H1 (cell line): Measurements from ENCODE around the gene TTC33. TPM values are rescaled to one million over a fixed set of nuclear protein-coding genes. Genes with fewer than 3 reads are reported as not detected.

Experiments used
- CTCF ChIA-PET: fragments of 300-600 bp; sonication (Branson Sonifier 250); formaldehyde crosslinking; loops from one replicate; lab custom pipeline; 2021; ENCODE audit not compliant: partially characterized antibody; lab: Charles Lee
- POLR2A ChIA-PET: fragments of 300-600 bp; sonication (Branson Sonifier 250); formaldehyde crosslinking; loops from one replicate; lab custom pipeline; 2021; ENCODE audit warnings: inconsistent platforms; ENCODE audit not compliant: partially characterized antibody; lab: Charles Lee
- DNase-seq, 2 experiments: peaks; one replicate each; pipeline versions ENCODE4 v3.0.0 to v3.0.0-alpha.2; 2010 to 2022; ENCODE audit warnings: low spot score in 2 of 2, low read depth in 1 of 2, mixed read lengths in 1 of 2
- FAIRE-seq: peaks from 2 replicates; lab custom pipeline; 2011; peaks lifted over from hg19 to GRCh38; lab: Jason Lieb, UNC
- H2AFZ ChIP-seq: 2 replicates; pipeline ENCODE4 v1.8.1; 2012; ENCODE audit warnings: low read length, inconsistent platforms
- H2AK5ac ChIP-seq: 2 replicates; pipeline ENCODE4 v1.6.1; 2013; ENCODE audit warnings: low read depth, low read length
- H2BK120ac ChIP-seq: replicated peaks from 2 replicates; pipeline ENCODE3; 2013; ENCODE audit warnings: low read depth, low read length, inconsistent platforms
- H2BK12ac ChIP-seq: 2 replicates; pipeline ENCODE4 v1.6.1; 2013; ENCODE audit warnings: low read depth, low read length
- H2BK15ac ChIP-seq: 2 replicates; pipeline ENCODE4 v1.6.1; 2013; ENCODE audit warnings: low read length
- H2BK20ac ChIP-seq: 2 replicates; pipeline ENCODE4 v1.6.1; 2013; ENCODE audit warnings: low read length
- H2BK5ac ChIP-seq: 2 replicates; pipeline ENCODE4 v1.6.1; 2013; ENCODE audit warnings: low read depth, low read length
- H3K14ac ChIP-seq: 2 replicates; pipeline ENCODE4 v1.6.1; 2013; ENCODE audit warnings: inconsistent platforms; ENCODE audit not compliant: insufficient read length
- H3K18ac ChIP-seq: 2 replicates; pipeline ENCODE4 v1.6.1; 2013; ENCODE audit warnings: low read length; ENCODE audit errors: extremely low read depth
- H3K23ac ChIP-seq: 2 replicates; pipeline ENCODE4 v1.6.1; 2013; ENCODE audit warnings: inconsistent platforms; ENCODE audit not compliant: insufficient read length
- H3K23me2 ChIP-seq: 2 replicates; pipeline ENCODE4 v1.6.1; 2013; ENCODE audit warnings: low read depth, low read length
- H3K27ac ChIP-seq: 2 replicates; pipeline ENCODE4 v1.6.1; 2011; ENCODE audit warnings: low read depth, low read length, inconsistent platforms
- H3K27me3 ChIP-seq, 4 experiments: replicated peaks in 1 of 4; 1 replicate in 1 of 4; 2 replicates in 3 of 4; pipeline versions ENCODE4 v1.6.1 to v1.8.1; 2011 to 2013; ENCODE audit warnings: low read length in 3 of 4, mild to moderate bottlenecking in 3 of 4, inconsistent platforms in 2 of 4, mixed read lengths in 2 of 4, moderate library complexity in 1 of 4; ENCODE audit not compliant: control insufficient read depth in 3 of 4, insufficient read depth in 3 of 4; ENCODE audit errors: extremely low read depth in 1 of 4
- H3K36me3 ChIP-seq, 4 experiments: 2 replicates each; pipeline versions ENCODE4 v1.6.1 to v1.8.1; 2011 to 2013; ENCODE audit warnings: mild to moderate bottlenecking in 4 of 4, low read length in 3 of 4, moderate library complexity in 2 of 4, control low read depth in 1 of 4, inconsistent platforms in 1 of 4; ENCODE audit not compliant: insufficient read depth in 4 of 4, control insufficient read depth in 2 of 4
- H3K4ac ChIP-seq: replicated peaks from 2 replicates; pipeline ENCODE3; 2013; ENCODE audit warnings: low read length, low read depth, mixed read lengths, inconsistent platforms; ENCODE audit not compliant: insufficient read length
- H3K4me1 ChIP-seq, 4 experiments: replicated peaks in 1 of 4; 1 replicate in 1 of 4; 2 replicates in 3 of 4; pipeline versions ENCODE4 v1.6.1 to v1.8.1; 2011 to 2013; ENCODE audit warnings: low read length in 3 of 4, inconsistent platforms in 2 of 4, mixed read lengths in 1 of 4; ENCODE audit not compliant: insufficient read depth in 4 of 4, control insufficient read depth in 3 of 4
- H3K4me2 ChIP-seq, 2 experiments: 2 replicates each; pipeline versions ENCODE4 v1.6.1 to v1.8.1; 2011 to 2013; ENCODE audit warnings: low read depth in 2 of 2, low read length in 2 of 2, control low read depth in 1 of 2, inconsistent platforms in 1 of 2, mild to moderate bottlenecking in 1 of 2; ENCODE audit not compliant: insufficient read depth in 1 of 2
- H3K4me3 ChIP-seq, 4 experiments: fragments of 200-600, 300-600 bp in 1 of 4; sonication (generic), shearing (Covaris generic), sonication (Bioruptor Twin) in 1 of 4; 2 replicates each; pipeline versions ENCODE4 v1.5.1 to v1.8.1; 2011 to 2016; ENCODE audit warnings: low read length in 4 of 4, low read depth in 3 of 4, control low read depth in 2 of 4, inconsistent platforms in 2 of 4, mild to moderate bottlenecking in 2 of 4, mixed read lengths in 1 of 4, moderate library complexity in 1 of 4; ENCODE audit not compliant: insufficient read depth in 2 of 4; ENCODE audit errors: extremely low read depth in 1 of 4
- H3K56ac ChIP-seq: replicated peaks from 2 replicates; pipeline ENCODE3; 2013; ENCODE audit warnings: low read depth, mild to moderate bottlenecking, mixed read lengths, low read length, inconsistent platforms; ENCODE audit not compliant: insufficient read length
- H3K79me1 ChIP-seq: 2 replicates; pipeline ENCODE4 v1.6.1; 2013; ENCODE audit warnings: low read depth, low read length, control low read depth
- H3K79me2 ChIP-seq, 2 experiments: 2 replicates each; pipeline versions ENCODE4 v1.6.1 to v1.8.1; 2012 to 2013; ENCODE audit warnings: low read length in 2 of 2, mild to moderate bottlenecking in 2 of 2, inconsistent platforms in 1 of 2; ENCODE audit not compliant: insufficient read depth in 2 of 2, control insufficient read depth in 1 of 2
- H3K9ac ChIP-seq, 4 experiments: replicated peaks in 1 of 4; 1 replicate in 1 of 4; 2 replicates in 3 of 4; pipeline versions ENCODE4 v1.6.1 to v1.8.1; 2011 to 2013; ENCODE audit warnings: low read depth in 3 of 4, low read length in 3 of 4, control low read depth in 2 of 4, mild to moderate bottlenecking in 2 of 4, moderate library complexity in 2 of 4, inconsistent platforms in 1 of 4; ENCODE audit errors: extremely low read depth in 1 of 4
- H3K9me3 ChIP-seq, 2 experiments: 2 replicates each; pipeline versions ENCODE4 v1.6.1 to v1.8.1; 2012 to 2013; ENCODE audit warnings: mild to moderate bottlenecking in 2 of 2, moderate library complexity in 2 of 2, control low read depth in 1 of 2, inconsistent platforms in 1 of 2, low read depth in 1 of 2, low read length in 1 of 2, mixed read lengths in 1 of 2; ENCODE audit not compliant: insufficient read depth in 2 of 2
- H4K20me1 ChIP-seq, 2 experiments: replicated peaks in 1 of 2; 2 replicates each; pipeline versions ENCODE3 to v1.8.1; 2011 to 2013; ENCODE audit warnings: inconsistent platforms in 2 of 2, low read length in 2 of 2, mild to moderate bottlenecking in 1 of 2; ENCODE audit not compliant: insufficient read depth in 2 of 2, control insufficient read depth in 1 of 2
- H4K5ac ChIP-seq: 2 replicates; pipeline ENCODE4 v1.6.1; 2013; ENCODE audit warnings: low read length, low read depth, mixed read lengths, inconsistent platforms; ENCODE audit not compliant: insufficient read length
- H4K8ac ChIP-seq: 2 replicates; pipeline ENCODE4 v1.8.0; 2013; ENCODE audit warnings: mild to moderate bottlenecking, moderate library complexity, low read length, inconsistent platforms; ENCODE audit not compliant: insufficient read depth; ENCODE audit errors: extremely low read depth
- H4K91ac ChIP-seq: replicated peaks from 2 replicates; pipeline ENCODE3; 2013; ENCODE audit warnings: low read length, mixed read lengths, inconsistent platforms; ENCODE audit not compliant: insufficient read length
- CREB1 ChIP-seq: IDR thresholded peaks from 2 replicates; pipeline ENCODE4 v1.6.1; 2012; ENCODE audit warnings: inconsistent platforms
- CTBP2 ChIP-seq: IDR thresholded peaks from 2 replicates; pipeline ENCODE4 v1.7.0; 2011; ENCODE audit warnings: borderline replicate concordance, mild to moderate bottlenecking, moderate library complexity, mixed read lengths, low read length; ENCODE audit not compliant: insufficient read depth, insufficient read length
- RXRA ChIP-seq: IDR thresholded peaks from 2 replicates; pipeline ENCODE4 v1.6.1; 2011; ENCODE audit warnings: low read depth, mild to moderate bottlenecking, low read length, moderate library complexity; ENCODE audit not compliant: insufficient read depth
- TAF1 ChIP-seq: IDR thresholded peaks from 2 replicates; pipeline ENCODE4 v1.6.1; 2011; ENCODE audit warnings: mild to moderate bottlenecking, low read depth, low read length
- TAF7 ChIP-seq: optimal IDR thresholded peaks from 2 replicates; pipeline ENCODE3; 2011; ENCODE audit warnings: low read depth, mild to moderate bottlenecking, inconsistent platforms, low read length, moderate library complexity, borderline replicate concordance
- YY1 ChIP-seq: IDR thresholded peaks from 2 replicates; pipeline ENCODE4 v1.6.1; 2011; ENCODE audit warnings: low read depth, mild to moderate bottlenecking, low read length
- WGBS, 2 experiments: shearing (Covaris generic) in 1 of 2; methylation state at CpG; one replicate each; pipeline versions ENCODE4 v1.1.6 to v1.1.7; 2013 to 2015; ENCODE audit warnings: low lambda C conversion rate in 2 of 2, mixed read lengths in 2 of 2, inconsistent platforms in 1 of 2, low coverage in 1 of 2, missing lambda C conversion rate in 1 of 2; ENCODE audit not compliant: insufficient replicate concordance in 2 of 2, insufficient coverage in 1 of 2, insufficient read length in 1 of 2; ENCODE audit errors: extremely low coverage in 1 of 2, missing lambda C conversion rate in 1 of 2; 5-methylcytosine and 5-hydroxymethylcytosine counted together
- polyA plus RNA-seq, 7 experiments: library from polyadenylated mRNA; depleted of rRNA in 3 of 7; stranded (reverse) in 5 of 7; unstranded in 2 of 7; fragments of >200 nt in 5 of 7; fragments of 200-250 nt in 2 of 7; gene quantifications; 1 replicate in 5 of 7; 2 replicates in 1 of 7; 4 replicates in 1 of 7; pipeline versions ENCODE4 v1.2.1 to v1.2.3, GENCODE V29; 2011 to 2013; ENCODE audit warnings: missing spikeins in 2 of 7, mixed read lengths in 2 of 7
- total RNA-seq: library from RNA; stranded (reverse); fragmentation: NEBNext Ultra II Directional; extraction: Animal tissue kit (Norgen Biotek cat#: 25700); gene quantifications from 2 replicates; pipeline ENCODE4 v1.2.1, GENCODE V29; 2021
- TF ChIP-seq, protein P1 (sequence below): IDR thresholded peaks from 2 replicates; pipeline ENCODE4 v1.6.1; 2012; ENCODE audit warnings: inconsistent platforms

The TTC33 gene
- total and polyA plus RNA-seq, 2 of the 8 experiments (the other 6 are each of a cell fraction or from before 2014, with no cell fraction given): 1.2 to 12.6 TPM

DNA sequence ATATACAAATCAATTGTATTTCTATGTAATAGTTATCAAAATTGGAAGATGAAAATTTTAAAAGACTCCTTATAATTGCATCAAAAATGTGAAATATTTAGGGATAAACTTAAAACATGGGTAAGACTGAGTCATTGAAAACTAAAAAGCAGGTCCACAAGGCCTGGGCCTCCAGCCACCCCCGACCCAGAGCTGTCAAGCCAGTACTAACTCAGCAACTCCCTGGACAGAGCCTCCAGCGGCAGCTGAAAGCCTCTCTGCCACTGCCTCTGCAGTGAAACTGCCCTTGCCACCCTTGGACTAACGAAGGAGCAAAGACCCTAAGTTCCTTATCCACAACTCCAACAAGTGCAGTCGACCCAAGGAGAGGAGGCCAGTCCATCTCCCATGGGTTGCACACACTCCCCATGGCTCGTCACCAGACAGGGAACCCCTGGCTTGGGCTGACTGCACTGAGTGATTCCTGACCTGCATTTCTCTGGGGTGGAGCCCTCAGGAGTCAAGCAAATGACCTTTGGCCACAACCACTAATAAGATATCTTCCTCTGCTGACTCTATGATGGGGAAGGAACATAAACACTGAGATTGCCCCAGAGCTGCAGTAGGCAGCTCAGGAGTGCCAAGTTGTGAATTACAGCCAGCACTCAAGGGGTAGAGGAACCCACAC lies 55.5 kb downstream of the TTC33 start:
- H3K9me3 ChIP-seq: no peaks in the 10 kb centered on the region; a peak in 1 of 4 replicates
- no peaks in the 10 kb centered on the region for H3K27me3 ChIP-seq
- no peak overlapping the region for H2BK12ac ChIP-seq
- H3K36me3 ChIP-seq: no peaks in the 10 kb centered on the region
- H3K23ac ChIP-seq: no peak overlapping the region
- no peak overlapping the region for H3K56ac ChIP-seq
- H3K4me1 ChIP-seq: no peaks in the 10 kb centered on the region
- no peak overlapping the region for H3K9ac ChIP-seq
- H2BK15ac ChIP-seq: no peak overlapping the region
- DNase-seq: no peak
- TF ChIP-seq CREB1 (no peak), YY1 (no peak), TAF7 (no peak), TAF1 (no peak), CTBP2 (no peak), RXRA (no peak)
- TF ChIP-seq, protein P1, sequence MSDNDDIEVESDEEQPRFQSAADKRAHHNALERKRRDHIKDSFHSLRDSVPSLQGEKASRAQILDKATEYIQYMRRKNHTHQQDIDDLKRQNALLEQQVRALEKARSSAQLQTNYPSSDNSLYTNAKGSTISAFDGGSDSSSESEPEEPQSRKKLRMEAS: no peak
- no peak overlapping the region for H2BK120ac ChIP-seq
- CTCF ChIA-PET: interaction anchor here (0.6 to 0.9 kb wide), 2 partner anchors 35 to 111 kb away, joined by 4 read pairs; no protein-coding TSS in a partner anchor
- POLR2A ChIA-PET: no interaction called here
- H4K5ac ChIP-seq: no peak overlapping the region
- no peak overlapping the region; the same call in 1 of the 2 replicates for H4K8ac ChIP-seq
- no peak overlapping the region for H2BK20ac ChIP-seq
- H3K4me3 ChIP-seq: no peak overlapping the region
- H3K4me2 ChIP-seq: no peak overlapping the region
- H2AFZ ChIP-seq: no peak overlapping the region
- H3K27ac ChIP-seq: no peak overlapping the region
- no peaks in the 10 kb centered on the region for H3K79me2 ChIP-seq
- no peak overlapping the region for H3K18ac ChIP-seq
- no peak overlapping the region for H4K91ac ChIP-seq
- H3K14ac ChIP-seq: no peak overlapping the region
- H3K79me1 ChIP-seq: no peaks in the 10 kb centered on the region
- no peaks in the 10 kb centered on the region for H4K20me1 ChIP-seq
- no peaks in the 10 kb centered on the region for H3K23me2 ChIP-seq
- H2AK5ac ChIP-seq: no peak overlapping the region
- WGBS, 2 experiments: 86% methylated on average over 4 of the region's 5 CpGs; no CpG with 5 or more reads in 1 of the 2 experiments
- H2BK5ac ChIP-seq: no peak overlapping the region
- H3K4ac ChIP-seq: no peak overlapping the region
- FAIRE-seq: no peak
